HEK293T (cell line): ENCODE measurements around the gene OR13C8.

Source experiments
- ARNT ChIP-seq: fragments of 450-650 bp; IDR thresholded peaks from 2 replicates; pipeline ENCODE4 v1.6.1; 2017; ENCODE audit warnings: mild to moderate bottlenecking
- BHLHE40 ChIP-seq: fragments of 450-650 bp; IDR thresholded peaks from 2 replicates; pipeline ENCODE4 v1.6.1; 2016; ENCODE audit warnings: mild to moderate bottlenecking, moderate library complexity, borderline replicate concordance
- CTBP1 ChIP-seq: fragments of 450-650 bp; IDR thresholded peaks from 2 replicates; pipeline ENCODE4 v1.6.1; 2016; ENCODE audit warnings: borderline replicate concordance
- FOXK2 ChIP-seq: fragments of 450-650 bp; IDR thresholded peaks from 2 replicates; pipeline ENCODE4 v1.6.1; 2016; ENCODE audit warnings: mild to moderate bottlenecking
- LEF1 ChIP-seq: fragments of 450-650 bp; IDR thresholded peaks from 2 replicates; pipeline ENCODE4 v1.6.1; 2017; ENCODE audit warnings: mild to moderate bottlenecking, borderline replicate concordance
- NFRKB ChIP-seq: fragments of 450-650 bp; IDR thresholded peaks from 2 replicates; pipeline ENCODE4 v1.6.1; 2016; ENCODE audit warnings: mild to moderate bottlenecking, moderate library complexity
- SP1 ChIP-seq: fragments of 450-650 bp; IDR thresholded peaks from 2 replicates; pipeline ENCODE4 v1.6.1; 2017
- SUZ12 ChIP-seq: fragments of 450-650 bp; IDR thresholded peaks from 2 replicates; pipeline ENCODE4 v1.6.1; 2016; ENCODE audit warnings: mild to moderate bottlenecking
- ZNF384 ChIP-seq: fragments of 450-650 bp; IDR thresholded peaks from 2 replicates; pipeline ENCODE4 v1.6.1; 2016

- TF ChIP-seq BHLHE40: no peak
- no peak for TF ChIP-seq NFRKB
- TF ChIP-seq LEF1: no peak
- no peak for TF ChIP-seq SP1
- no peak for TF ChIP-seq FOXK2
- no peak for TF ChIP-seq SUZ12
- TF ChIP-seq ZNF384: no peak
- no peak for TF ChIP-seq ARNT
- no peak for TF ChIP-seq CTBP1
These were observed 29.7 kb upstream of the OR13C8 start for GRCh38 chr9:104539275-104539674.
